Measurements from ENCODE around the gene NT5C1B. TPM values are rescaled to one million over a fixed set of nuclear protein-coding genes. Genes with fewer than 3 reads are reported as not detected.

Gene NT5C1B
- total RNA-seq, 1 donor from 2014 or later: not detected

DNA sequence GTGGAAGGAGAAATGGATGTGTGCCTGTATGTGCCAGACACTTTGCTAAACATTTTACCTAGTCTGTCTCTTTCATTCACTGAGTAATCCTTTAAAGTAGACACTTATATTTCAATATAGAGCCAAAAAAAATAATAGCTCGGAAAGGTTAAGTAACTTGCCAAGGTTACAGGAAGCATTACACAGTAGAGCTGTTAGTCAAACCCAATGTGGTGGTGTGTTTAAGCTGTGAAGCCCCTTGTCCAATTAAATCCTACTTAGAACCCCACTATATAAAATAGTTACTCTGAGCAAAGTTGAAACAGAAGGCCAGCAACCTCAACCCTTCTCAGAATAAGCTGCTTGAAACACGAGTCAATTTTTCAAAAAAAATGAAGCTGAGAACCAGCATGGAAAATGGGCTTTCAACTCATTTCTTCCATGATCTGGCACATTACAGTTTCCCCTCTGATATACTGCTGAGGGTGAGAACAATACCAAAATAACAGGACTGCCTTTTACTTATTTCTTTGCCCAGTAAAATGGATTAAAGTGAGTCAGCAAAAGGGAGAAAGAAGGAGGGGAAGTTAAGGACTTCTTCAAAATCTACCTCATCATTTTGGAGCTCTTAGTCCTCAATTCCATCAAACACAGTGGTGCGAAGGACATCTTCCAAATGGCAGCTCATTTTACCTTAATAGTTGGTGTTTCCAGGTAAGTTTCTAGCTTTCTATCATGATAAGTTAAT, 36.9 kb downstream of the NT5C1B start:
- no peak for DNase-seq (ENCODE audit: low spot score)
- ATAC-seq: no peak

DNA sequence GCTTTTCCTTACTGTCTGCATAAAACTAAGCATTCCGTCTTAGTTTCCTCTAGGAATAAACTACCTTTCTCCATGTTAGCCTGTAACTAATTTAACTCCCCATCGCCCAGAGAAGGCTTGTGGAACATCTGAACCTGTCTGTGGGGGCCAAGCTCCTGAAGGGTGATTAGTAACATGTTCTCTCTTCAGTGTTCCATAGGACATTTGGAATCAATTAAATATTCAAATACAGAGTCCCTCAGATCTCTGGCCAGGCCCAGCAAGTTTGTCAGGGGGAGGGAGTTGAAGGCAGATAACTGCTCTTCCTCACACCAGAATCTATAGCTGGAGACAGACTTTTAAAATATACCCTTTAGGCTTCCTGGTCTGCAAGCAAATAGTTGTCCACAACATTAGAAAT, 37.7 kb downstream of the NT5C1B start:
- no peak for ATAC-seq
- DNase-seq (ENCODE audit: low spot score): no peak

DNA sequence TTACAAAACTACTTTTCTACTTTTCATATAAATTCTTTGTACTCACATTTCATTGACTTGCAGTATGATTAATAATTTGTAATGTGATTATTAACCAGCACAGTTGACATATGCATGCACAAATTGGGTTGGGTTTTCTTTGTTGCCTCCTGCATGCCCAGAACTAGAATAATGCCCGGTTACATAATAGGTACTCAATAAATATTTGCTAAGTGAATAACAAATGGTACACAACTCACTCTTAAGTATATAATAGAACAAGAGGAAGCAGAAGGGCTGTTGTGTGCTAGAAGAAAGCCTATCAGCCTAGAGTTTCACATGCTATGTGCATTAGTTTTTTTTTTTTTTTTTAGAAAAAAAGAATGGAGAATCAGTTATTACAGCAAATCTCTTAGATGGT, 38.2 kb downstream of the NT5C1B start:
- ATAC-seq: no peak
- no peak for DNase-seq (ENCODE audit: low spot score)

DNA sequence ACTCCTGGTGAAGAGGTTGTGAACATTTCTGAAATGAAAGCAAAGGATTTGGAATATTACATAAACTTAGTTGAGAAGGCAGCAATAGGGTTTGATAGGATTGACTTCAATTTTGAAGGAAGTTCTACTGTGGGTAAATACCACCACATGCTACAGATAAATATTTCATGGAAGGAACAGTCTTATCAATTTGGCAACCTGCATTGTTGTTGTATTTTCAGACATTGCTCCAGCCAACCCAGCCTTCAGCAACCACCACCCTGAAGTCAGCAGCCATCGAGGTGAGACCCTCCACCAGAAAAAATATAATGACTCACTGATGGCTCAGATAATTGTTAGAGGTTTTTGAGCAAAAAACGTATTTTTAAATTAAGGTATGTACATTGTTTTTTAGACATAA, 38.9 kb downstream of the NT5C1B start:
- no peak for ATAC-seq

DNA sequence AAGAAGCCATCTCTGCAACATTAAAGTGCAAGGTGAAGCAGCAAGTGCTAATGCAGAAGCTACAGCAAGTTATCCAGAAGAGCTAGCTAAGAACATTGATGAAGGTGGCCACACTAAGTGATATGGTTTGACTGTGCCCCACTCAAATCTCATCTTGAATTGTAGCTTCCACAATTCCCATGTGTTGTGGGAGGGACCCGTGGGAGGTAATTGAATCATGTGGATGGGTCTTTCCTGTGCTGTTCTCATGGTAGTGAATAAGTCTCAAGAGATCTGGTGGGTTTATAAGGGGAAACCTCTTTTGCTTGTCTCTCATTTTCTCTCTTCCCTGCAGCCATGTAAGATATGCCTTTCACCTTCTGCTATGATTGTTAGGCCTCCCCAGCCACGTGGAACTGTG, 40.3 kb downstream of the NT5C1B start:
- no peak for DNase-seq (ENCODE audit: low spot score)
- no peak for ATAC-seq

More for the DNA sequence above, 38.9 kb downstream of the NT5C1B start:
- no peak for DNase-seq (ENCODE audit: low spot score)

DNA sequence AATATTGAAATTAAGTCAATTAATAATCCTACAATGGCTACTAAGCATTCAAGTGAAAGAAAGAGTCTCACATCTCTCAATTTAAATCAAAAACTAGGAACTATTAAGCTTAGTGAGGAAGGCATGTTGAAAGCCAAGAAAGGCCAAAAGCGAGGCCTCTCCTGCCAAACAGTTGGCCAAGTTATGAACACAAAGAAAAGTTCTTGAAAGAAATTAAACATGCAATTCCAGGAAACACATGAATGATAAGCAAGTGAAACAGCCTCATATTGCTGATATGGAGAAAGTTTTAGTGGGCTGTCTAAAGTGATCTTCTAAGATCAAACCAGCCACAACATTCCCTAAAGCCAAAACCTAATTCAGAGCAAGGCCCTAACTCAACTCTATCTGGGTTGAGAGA, 40.7 kb downstream of the NT5C1B start:
- DNase-seq (ENCODE audit: low spot score): no peak
- no peak for ATAC-seq

DNA sequence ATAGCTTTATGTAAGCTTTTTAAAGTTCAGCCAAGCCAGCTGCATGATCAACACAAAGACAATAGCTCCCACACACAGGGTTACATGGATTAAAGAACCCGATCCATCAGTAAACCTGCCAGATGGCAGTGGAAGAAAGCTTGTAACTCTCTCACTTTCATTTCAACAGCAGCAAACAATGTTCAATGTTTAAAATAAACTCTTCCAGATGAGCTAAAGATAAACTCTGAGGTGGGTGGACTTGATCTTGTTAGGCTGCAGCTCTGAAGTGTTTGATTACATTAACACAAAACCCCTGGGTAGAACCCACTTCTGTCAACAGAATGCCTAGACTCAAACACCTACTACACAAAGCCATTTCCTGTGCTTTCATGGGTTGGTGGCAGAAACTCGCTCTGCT, 42.8 kb downstream of the NT5C1B start:
- ATAC-seq (no peak), DNase-seq (ENCODE audit: low spot score) (no peak)

DNA sequence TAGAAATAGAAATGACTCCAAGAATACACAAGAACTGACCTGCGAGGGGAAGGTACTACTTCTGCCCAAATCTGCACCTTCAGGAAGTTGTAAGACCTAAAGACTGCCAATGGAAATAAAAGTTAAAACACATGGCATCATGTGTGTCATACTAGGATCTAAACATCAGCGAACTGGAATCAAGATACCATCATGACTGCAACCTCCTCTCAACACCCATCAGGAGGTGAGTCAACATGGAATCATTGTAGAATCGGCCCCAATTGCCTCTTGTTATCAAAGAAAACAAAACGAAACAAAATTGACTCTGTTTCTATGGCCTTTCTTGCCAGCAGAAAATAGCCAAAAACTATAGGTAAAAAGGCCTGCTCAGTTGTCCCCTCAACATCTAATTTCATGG, 44.0 kb downstream of the NT5C1B start:
- no peak for DNase-seq (ENCODE audit: low spot score)
- ATAC-seq: no peak

DNA sequence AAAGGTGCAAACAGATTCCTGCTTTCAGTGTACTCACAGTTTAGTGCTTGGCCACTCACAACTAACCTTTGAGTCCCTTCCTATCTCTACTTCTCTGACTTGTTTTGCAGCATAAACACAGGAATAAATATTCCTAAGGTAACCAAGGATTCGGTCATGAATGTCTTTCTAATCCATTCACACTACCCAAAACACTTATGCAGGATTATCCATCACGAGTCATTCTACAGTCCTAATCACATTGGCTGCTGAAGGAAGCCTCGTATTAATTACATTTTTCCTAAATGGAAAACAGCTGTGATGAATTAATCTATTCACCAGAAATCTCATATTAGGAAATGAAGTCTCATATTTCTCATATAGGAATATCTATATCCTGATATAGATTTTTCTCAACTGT, 45.2 kb downstream of the NT5C1B start:
- ATAC-seq (no peak), DNase-seq (ENCODE audit: low spot score) (no peak)

DNA sequence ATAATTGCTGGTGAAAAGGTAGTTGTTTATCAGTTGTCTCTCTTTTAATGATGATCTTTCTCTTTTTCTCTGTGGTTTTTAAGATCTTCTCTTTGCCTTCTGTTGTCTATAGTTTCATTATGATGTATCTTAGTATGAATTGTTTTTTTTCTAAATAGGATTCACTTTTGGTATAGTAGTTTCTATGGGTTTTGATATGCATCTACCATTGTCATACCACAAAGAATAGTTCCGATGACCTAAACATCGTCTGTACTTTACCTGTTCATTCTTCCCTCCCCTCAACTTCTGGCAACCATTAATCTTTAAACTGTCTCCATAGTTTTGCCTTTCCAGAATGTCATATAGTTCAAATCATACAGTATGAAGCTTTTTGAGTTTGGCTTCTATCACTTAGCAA, 48.5 kb downstream of the NT5C1B start:
- DNase-seq (ENCODE audit: low spot score) (no peak), ATAC-seq (no peak)

DNA sequence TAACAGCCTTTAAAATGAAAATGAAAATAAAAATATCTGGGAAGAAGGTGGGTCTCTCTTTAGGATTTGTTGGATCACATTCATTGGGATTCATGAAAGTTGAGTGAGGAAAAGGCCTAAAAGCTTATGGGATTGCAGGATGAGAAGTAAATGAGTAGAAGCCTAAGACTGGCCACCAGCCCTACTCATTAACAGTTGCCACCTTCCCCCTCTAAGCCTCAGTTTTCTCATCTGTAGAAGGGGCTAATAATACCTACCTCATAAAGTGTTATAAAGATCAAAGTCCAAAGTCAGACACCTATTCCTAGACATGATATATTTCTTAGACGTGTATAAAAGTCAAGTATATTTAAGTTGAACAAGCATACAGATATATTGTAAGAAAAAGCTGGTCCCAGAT, 52.7 kb downstream of the NT5C1B start:
- DNase-seq (ENCODE audit: low spot score) (no peak), ATAC-seq (no peak)

DNA sequence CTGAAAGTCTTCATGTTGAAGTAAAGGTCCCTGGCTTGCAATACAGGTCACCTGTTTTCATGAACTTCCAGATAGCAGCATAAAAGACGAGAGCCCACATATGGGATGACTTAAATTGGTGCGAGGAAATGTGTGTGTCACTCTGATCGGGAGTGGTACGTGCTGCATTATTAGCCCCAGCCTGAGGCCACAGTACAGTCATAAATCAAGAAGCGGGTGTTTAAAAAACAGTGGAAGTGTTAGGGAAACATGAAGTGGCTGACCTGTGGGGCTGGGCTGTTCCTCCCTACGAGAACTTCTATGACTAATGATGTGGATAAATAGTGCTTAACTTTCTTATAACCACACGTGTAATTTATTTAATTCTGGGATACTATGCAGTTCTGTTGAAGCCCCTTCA, 53.3 kb downstream of the NT5C1B start:
- DNase-seq (ENCODE audit: low spot score) (no peak), ATAC-seq (no peak)

DNA sequence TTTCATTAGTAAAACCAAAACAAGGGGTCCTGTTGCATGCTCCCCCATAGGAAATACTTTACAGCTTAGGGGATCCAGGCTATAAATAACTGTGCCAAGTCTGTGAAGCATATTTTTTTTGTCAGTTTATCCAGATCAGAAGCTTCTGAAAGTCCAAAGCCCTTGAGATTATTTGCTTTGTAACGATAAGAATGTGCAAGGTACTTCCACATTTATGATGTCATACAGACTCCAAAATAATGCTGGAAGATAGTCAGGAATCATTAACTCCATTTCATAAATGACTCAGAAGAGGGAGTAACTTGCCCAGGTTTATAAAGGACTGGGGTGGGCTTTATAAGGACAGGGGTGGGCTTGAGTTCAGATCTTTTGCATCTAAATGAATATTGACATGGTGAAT, 58.2 kb downstream of the NT5C1B start:
- ATAC-seq: no peak

DNA sequence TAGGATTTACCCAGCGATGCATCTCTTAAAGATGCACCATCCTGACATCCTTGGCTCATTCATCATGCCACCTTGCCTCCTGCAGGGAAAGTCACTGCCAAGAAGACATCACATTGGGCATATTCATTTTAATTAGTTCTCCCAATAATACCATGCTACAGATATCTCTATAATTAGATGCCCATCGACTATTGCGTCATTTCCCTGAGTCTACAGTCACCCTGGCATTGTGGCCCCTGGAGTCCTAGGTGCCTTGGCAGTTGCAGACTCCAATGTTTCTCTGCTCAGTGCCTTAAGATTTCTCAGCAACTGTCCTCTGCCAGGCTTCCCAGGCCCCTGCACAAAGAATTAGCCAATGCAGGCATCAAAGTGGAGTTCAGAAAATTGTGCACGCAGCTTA, 61.5 kb downstream of the NT5C1B start:
- ATAC-seq (no peak), DNase-seq (ENCODE audit: low spot score) (no peak)

More for the DNA sequence above, 58.2 kb downstream of the NT5C1B start:
- no peak for DNase-seq (ENCODE audit: low spot score)

DNA sequence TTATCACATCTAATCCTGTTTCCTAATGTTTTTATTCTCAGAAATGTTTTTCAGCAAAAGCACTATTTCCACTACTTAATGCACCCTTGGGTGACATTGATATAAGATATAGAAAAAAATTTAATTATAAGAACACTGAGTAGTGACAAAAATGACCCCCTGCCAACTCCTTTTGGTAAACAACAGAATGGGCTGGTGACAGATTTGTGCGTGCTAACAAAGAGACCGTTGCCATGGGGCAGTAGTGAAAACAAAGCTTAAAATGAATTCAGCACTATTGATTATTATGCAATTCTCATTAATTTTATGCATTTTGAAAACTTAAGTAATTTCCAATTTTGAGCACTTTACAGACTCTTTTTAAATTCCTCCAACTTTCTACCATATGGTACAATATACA, 62.0 kb downstream of the NT5C1B start:
- DNase-seq (ENCODE audit: low spot score) (no peak), ATAC-seq (no peak)

DNA sequence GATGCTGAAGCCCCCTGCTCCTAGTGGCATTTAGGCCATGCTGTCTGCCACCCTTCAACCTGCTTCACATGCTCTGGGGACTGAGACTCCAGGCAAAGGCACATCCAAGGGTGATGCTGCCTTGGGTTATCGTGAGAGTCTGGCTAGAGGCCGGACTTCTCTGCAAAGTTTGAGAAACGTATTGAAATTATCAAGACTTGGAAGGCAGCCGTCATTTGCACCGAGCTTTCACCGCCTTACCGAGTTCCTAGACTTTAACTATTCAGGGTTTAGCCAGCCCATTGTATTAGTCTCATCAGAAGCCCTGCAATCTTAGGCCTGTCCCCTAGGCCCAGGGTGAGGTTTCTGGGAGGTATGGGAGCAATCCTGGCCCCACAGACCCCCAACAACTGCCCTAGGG, 62.9 kb downstream of the NT5C1B start:
- ATAC-seq (no peak), DNase-seq (ENCODE audit: low spot score) (no peak)

DNA sequence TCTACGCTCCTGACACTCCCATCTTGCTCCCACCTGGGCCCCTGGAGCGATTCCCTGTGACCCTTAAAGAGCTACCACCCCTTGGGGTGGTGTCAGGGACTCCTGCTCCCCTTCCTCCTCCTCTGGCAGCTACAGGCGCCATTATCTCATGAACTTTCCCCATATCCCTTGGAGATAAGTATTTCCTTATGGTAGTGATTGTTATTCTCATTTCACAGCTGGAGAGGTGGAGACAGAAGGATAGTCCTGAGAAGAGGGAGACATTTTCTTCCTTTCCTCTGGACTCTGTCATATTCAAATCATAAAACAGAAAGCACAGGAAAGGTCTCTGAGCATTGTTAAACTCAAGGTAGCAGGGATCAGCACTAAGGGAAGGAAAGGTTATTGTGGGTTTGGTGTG, 63.5 kb downstream of the NT5C1B start:
- DNase-seq (ENCODE audit: low spot score) (no peak), ATAC-seq (no peak)

DNA sequence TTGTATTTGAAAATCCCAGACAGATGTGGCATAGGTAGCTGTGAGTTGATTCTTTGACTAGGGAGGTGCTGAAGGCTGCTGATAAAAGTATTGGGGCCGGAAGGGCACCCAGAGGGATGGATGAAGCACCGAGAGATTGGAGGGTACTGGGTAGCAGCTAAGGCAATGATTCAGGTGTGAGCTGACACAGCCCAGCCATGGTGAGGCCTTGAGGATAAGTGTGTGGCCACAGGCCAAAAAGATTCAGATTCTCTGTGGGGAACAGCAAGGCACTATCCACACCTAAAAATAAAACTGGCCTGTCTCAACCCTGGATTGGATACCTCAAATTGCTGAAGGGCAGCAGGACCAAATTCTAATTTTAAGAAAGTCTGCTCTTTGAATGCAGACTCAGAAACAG, 64.1 kb downstream of the NT5C1B start:
- DNase-seq (ENCODE audit: low spot score) (no peak), ATAC-seq (no peak)

DNA sequence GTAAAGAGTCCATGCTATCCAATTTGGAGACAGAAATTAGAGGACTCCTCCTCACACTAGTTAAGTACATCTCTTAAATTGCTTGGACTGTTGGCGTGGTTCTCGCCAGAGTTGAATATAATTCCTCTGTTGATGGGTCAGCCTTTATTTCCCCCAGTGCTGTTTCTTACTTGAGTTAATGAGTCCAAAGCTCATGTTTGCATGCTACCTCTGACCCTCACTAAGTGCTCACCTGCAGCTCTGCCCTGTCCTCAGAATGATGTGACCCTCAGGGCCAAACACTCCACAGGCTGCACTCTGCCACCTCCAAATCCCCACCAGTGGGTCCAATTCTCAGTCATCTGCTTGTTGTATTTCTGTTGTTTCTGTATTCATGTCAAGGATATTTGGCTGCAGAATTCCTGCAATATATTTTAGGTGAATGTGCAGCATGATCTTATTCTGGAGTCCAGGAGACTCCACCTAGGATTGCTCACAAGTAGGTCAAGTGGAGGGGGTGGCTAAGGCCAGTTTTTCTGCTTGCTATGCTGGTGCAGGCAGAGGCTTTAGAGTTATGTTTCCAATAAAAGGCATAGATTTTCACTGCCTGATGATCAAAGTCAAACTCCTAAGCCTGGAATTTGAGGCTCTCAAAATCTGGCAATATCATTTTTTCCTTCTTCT, 66.8 kb downstream of the NT5C1B start:
- DNase-seq (ENCODE audit: low spot score) (no peak), ATAC-seq (no peak)

DNA sequence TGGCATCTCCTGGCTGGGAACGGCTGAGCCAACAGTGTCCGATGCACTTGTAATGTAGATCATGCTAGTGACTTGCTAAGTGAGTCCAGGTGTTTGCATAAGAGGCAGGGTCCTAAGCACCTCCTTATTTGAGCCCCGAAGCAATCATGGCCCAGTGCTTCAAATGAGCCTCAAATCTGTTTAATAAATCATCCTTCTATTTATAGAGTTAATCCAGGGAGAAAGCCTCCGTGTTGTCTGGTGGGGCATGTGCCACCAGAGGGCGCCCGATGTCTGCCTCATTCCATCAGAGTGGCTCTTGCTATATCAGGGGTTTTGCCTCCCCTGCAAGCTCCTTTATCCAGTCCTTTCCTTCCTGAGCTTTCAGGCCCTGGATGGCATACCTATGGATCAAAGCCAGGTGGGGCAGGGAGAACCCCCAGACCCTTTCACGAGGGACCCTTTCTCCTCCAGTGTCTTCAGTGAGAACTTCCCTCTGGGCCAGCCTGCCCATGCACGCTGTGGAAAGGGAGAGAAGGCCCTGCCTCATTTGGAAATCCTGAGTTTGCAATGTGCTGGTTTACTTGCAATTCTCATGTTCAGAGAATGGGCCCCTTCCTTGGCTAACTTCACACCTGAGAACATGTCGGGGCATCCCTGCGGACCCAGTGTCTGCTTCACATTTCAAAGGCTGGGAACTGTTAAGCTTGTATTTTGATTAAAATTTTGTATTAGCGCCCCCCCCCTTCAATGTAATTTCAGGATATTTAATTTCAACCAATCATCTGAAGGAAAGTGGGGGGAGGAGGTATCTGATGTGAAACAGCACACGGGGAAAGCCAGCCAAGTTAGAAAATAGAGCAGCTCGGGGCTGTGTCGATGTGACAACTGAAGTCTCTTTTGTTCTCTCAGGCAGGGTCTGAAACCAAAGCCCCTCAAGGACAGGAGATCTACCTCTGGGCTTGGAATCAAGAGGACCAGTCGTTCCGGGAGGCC, 68.6 kb downstream of the NT5C1B start:
- peak; percentile 89 for ATAC-seq
- DNase-seq (ENCODE audit: low spot score): peak; percentile 79

DNA sequence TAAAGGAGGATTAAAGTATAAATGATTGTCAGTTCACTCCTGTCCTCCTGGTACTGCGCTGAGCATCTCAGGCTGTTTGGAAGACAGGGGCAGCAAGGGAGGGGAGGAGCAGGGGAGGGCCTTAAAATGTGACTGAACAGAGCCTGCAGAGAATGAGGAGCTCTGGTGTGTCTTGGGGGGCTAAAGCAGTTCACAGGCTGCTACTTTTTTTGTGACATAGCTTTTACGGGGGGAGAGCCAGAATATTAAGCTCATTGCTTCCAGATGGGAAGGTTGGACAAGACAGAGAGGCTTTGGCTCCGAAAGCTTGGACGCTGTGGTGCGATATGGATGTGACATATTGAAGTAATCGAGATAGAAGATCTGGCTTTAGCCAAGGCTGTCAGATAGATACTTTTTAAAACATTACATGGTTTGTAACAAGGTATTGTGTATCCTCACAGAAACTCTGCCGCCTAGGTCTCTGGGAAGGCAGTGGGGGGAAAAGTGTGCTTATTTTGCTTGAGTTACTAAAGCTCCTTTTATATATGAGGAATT, 69.4 kb downstream of the NT5C1B start:
- no peak for DNase-seq (ENCODE audit: low spot score)
- no peak for ATAC-seq
